Prostate gland (tissue), 2 donors: ENCODE measurements around the gene MCEMP1. TPM values are rescaled to one million over a fixed set of nuclear protein-coding genes. Genes with fewer than 3 reads are reported as not detected.
A peak's percentile ranks its signal among the peaks of the same experiment; 100 is the strongest.

ENCODE experiments used
- DNase-seq: peaks from one replicate; pipeline ENCODE4 v3.0.0-alpha.2; 2019; ENCODE audit warnings: low spot score
- H3K27ac ChIP-seq, 2 donors: fragments of 200-600 bp; sonication (generic); 2 replicates each; pipeline ENCODE4 v1.5.1; 2017 to 2019
- H3K27me3 ChIP-seq: fragments of 200-600 bp; sonication (generic); replicated peaks from 2 replicates; pipeline ENCODE4 v1.5.1; 2019; ENCODE audit not compliant: insufficient read depth
- H3K36me3 ChIP-seq, 2 donors: fragments of 200-600 bp; sonication (generic); 1 replicate in 1 of 2; 2 replicates in 1 of 2; pipeline versions ENCODE4 v1.5.1 to v1.8.1; 2017 to 2019
- H3K4me1 ChIP-seq: fragments of 200-600 bp; sonication (generic); replicated peaks from 2 replicates; pipeline ENCODE4 v1.5.1; 2019
- H3K4me3 ChIP-seq, 2 donors: fragments of 200-600 bp; sonication (generic); 2 replicates each; pipeline ENCODE4 v1.5.1; 2017 to 2019
- H3K9me3 ChIP-seq: fragments of 200-600 bp; sonication (generic); 2 replicates; pipeline ENCODE4 v1.5.1; 2017
- POLR2A ChIP-seq: fragments of 450-650 bp; IDR thresholded peaks from one replicate; pipeline ENCODE4 v1.6.1; 2016; ENCODE audit warnings: antibody characterized with exemption, mild to moderate bottlenecking
- POLR2AphosphoS5 ChIP-seq: sonication (generic); formaldehyde crosslinking; IDR thresholded peaks from one replicate; pipeline ENCODE4 v1.6.1; 2017; ENCODE audit warnings: antibody characterized with exemption
- WGBS: methylation state at CpG from one replicate; pipeline ENCODE4 v1.1.5; 2018; 5-methylcytosine and 5-hydroxymethylcytosine counted together
- intact Hi-C: fragments of 100-400 bp; cut with DNase I; formaldehyde crosslinking; loops from one replicate; pipeline ENCODE4 v1.14.2; 2022
- total RNA-seq, 2 donors: library from RNA; depleted of rRNA; stranded (reverse); fragments of >200 nt; gene quantifications; one replicate each; pipeline ENCODE4 v1.1.0, GENCODE V29; 2016
- TF ChIP-seq, protein P1 (sequence below), 4 experiments: fragments of 200-600 bp in 2 of 4; fragments of 450-650 bp in 2 of 4; sonication (generic) in 2 of 4; IDR thresholded peaks; 1 replicate in 3 of 4; 2 replicates in 1 of 4; pipeline ENCODE4 v1.5.1; 2016 to 2019; ENCODE audit warnings: antibody characterized with exemption in 4 of 4, mild to moderate bottlenecking in 2 of 4, moderate library complexity in 2 of 4

The MCEMP1 gene
- total RNA-seq, 2 donors from 2014 or later, result 0.28 TPM; not detected in 1

- H3K36me3 ChIP-seq, result no peaks in the 10 kb centered on the region
- DNase-seq, result no peak
- intact Hi-C loops, result no loop called here
- no peak for TF ChIP-seq POLR2AphosphoS5
- TF ChIP-seq, protein P1, sequence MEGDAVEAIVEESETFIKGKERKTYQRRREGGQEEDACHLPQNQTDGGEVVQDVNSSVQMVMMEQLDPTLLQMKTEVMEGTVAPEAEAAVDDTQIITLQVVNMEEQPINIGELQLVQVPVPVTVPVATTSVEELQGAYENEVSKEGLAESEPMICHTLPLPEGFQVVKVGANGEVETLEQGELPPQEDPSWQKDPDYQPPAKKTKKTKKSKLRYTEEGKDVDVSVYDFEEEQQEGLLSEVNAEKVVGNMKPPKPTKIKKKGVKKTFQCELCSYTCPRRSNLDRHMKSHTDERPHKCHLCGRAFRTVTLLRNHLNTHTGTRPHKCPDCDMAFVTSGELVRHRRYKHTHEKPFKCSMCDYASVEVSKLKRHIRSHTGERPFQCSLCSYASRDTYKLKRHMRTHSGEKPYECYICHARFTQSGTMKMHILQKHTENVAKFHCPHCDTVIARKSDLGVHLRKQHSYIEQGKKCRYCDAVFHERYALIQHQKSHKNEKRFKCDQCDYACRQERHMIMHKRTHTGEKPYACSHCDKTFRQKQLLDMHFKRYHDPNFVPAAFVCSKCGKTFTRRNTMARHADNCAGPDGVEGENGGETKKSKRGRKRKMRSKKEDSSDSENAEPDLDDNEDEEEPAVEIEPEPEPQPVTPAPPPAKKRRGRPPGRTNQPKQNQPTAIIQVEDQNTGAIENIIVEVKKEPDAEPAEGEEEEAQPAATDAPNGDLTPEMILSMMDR (IDR thresholded peaks at IDR 0.05), result no peak
- TF ChIP-seq POLR2A, result no peak
- no peak within 1 kb of the TSS for H3K4me3 ChIP-seq
- H3K27me3 ChIP-seq, result peaks cover 14% of the 10 kb centered on the region
- WGBS, result 66% methylated on average over 20 of the region's 20 CpGs
- no peaks in the 10 kb centered on the region for H3K4me1 ChIP-seq
- H3K9me3 ChIP-seq, result no peaks in the 10 kb centered on the region
- no peak within 1 kb of the TSS for H3K27ac ChIP-seq
Measured at GRCh38 chr19:7701654-7702457, 25.0 kb downstream of the MCEMP1 start, which contains the start of gene FCER2. Gene FCER2, minus strand, starts transcription at chr19:7702131. Its CDS starts 2,371 bp downstream, at chr19:7699760.

DNA sequence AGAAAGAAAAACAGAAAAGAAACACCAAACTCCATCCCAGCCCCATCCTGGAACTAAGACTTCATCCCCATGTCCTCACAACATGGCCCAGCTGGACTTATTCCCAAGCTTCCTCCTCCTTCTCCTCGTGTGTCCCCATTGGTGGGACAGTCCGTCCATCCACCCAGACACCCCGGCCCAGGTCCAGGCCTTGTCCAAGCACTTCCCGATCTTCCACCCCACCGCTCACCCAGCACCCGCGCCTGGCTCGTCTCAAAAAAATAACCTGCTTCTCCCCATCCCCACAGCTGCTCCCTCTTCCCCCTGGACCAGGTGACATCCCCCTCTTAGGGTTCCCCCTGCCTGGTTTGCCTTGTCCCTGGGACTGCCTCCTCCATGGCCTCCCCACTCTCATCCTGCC is 26.4 kb downstream of the MCEMP1 start:
- no peaks in the 10 kb centered on the region for H3K9me3 ChIP-seq
- no peaks in the 10 kb centered on the region for H3K4me1 ChIP-seq
- H3K27ac ChIP-seq, result no peak overlapping the region
- intact Hi-C loops, result no loop called here
- H3K27me3 ChIP-seq, result peaks cover 6% of the 10 kb centered on the region
- H3K4me3 ChIP-seq, result no peak overlapping the region
- DNase-seq, result no peak
- 60% methylated on average over 8 of the region's 8 CpGs for WGBS
- H3K36me3 ChIP-seq, result no peaks in the 10 kb centered on the region
- TF ChIP-seq, protein P1 (IDR thresholded peaks at IDR 0.05), result no peak
- TF ChIP-seq POLR2AphosphoS5 (no peak), POLR2A (no peak)

- 77% methylated on average over 6 of the region's 6 CpGs for WGBS
- H3K36me3 ChIP-seq, result no peaks in the 10 kb centered on the region
Measured at GRCh38 chr19:7704280-7705060, 27.6 kb downstream of the MCEMP1 start.

GRCh38 chr19:7705387-7706187 is 28.7 kb downstream of the MCEMP1 start:
- H3K36me3 ChIP-seq, result no peaks in the 10 kb centered on the region
- H3K27ac ChIP-seq, result no peak overlapping the region
- no peaks in the 10 kb centered on the region for H3K27me3 ChIP-seq
- no peaks in the 10 kb centered on the region for H3K9me3 ChIP-seq
- 57% methylated on average over 24 of the region's 24 CpGs for WGBS
- intact Hi-C loops, result no loop called here
- no peaks in the 10 kb centered on the region for H3K4me1 ChIP-seq
- DNase-seq, result peak; percentile 6
- TF ChIP-seq POLR2A (no peak), POLR2AphosphoS5 (no peak)
- TF ChIP-seq, protein P1 (IDR thresholded peaks at IDR 0.05), result no peak
- no peak overlapping the region for H3K4me3 ChIP-seq

More at GRCh38 chr19:7704280-7705060, 27.6 kb downstream of the MCEMP1 start:
- Histone ChIP-seq H3K9me3 (no peaks in the 10 kb centered on the region), H3K27ac (no peak overlapping the region), H3K27me3 (no peaks in the 10 kb centered on the region), H3K4me1 (no peaks in the 10 kb centered on the region), H3K4me3 (no peak overlapping the region)
- TF ChIP-seq POLR2AphosphoS5, result no peak
- intact Hi-C loops, result no loop called here
- no peak for DNase-seq
